ENCODE measurements around the gene KLHL30. TPM values are rescaled to one million over a fixed set of nuclear protein-coding genes. Genes with fewer than 3 reads are reported as not detected.
A peak's percentile ranks its signal among the peaks of the same experiment; 100 is the strongest.

KLHL30 gene, protein sequence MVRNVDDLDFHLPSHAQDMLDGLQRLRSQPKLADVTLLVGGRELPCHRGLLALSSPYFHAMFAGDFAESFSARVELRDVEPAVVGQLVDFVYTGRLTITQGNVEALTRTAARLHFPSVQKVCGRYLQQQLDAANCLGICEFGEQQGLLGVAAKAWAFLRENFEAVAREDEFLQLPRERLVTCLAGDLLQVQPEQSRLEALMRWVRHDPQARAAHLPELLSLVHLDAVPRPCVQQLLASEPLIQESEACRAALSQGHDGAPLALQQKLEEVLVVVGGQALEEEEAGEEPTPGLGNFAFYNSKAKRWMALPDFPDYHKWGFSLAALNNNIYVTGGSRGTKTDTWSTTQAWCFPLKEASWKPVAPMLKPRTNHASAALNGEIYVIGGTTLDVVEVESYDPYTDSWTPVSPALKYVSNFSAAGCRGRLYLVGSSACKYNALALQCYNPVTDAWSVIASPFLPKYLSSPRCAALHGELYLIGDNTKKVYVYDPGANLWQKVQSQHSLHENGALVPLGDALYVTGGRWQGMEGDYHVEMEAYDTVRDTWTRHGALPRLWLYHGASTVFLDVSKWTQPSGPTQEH
- 0.03 TPM in 1 of 2 replicates, not detected in the other for total RNA-seq (2014; rRNA removed; shearing (Covaris generic))
- polyA plus RNA-seq (2015; cell fraction: cytosol; rRNA removed) = 0.14 TPM in 1 of 2 replicates, not detected in the other
- polyA plus RNA-seq (2015; cell fraction: nucleus; rRNA removed) = not detected in 2 replicates

DNA sequence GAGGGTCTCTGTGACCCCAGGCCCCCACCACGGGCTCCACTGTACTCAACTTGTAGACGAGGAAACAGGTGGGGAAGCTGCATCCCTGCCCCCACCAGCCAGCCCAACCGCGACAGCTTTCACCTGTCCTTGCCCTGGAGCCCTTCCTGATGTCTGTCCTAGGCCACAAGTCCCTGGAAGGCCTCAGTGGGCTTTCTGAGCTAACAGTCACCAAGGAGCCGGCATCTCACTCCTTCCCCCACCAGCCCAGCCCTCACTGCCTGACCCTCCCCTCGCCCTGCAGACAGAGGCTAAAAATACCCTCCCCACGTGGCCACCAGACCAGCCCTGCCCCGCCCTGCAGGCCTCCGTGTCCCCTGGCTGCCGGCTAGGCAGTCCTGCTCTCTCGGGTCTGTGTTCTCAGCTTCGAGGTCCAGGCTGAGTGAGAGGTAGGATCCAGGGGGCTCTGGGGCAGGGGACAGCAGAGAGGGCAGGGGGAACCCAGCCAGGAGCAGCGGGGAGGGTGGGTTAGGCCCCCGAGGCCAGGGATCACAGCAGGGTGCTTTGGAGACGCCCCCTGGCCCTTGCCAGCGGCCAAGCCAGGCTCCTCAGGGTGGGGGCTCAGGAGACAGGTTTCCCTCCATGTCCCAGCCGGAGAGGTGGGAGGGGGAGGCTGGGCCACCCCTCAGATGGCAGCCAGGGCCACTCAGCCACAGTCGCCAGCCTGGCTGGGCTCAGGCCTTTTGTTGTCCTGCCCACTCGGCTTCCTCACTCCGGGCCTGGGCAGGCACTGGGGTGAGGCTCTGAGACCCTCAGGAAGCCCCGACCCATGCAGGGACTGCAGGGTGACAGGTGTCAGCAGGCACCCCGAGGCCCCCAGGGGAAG is at the start of gene KLHL30:
KLHL30 (plus strand) TSS at position 338 of the 865 bp plus-strand sequence. CDS start 2,087 bp downstream, outside the sequence.
- in situ Hi-C loops (cut with HindIII; ENCODE audit: low pct_unique_long_range_greater_than_20kb, low sequenced_read_pairs) = no loop called here
- DNase-seq (ENCODE audit: low read depth, low spot score) = no peak

DNA sequence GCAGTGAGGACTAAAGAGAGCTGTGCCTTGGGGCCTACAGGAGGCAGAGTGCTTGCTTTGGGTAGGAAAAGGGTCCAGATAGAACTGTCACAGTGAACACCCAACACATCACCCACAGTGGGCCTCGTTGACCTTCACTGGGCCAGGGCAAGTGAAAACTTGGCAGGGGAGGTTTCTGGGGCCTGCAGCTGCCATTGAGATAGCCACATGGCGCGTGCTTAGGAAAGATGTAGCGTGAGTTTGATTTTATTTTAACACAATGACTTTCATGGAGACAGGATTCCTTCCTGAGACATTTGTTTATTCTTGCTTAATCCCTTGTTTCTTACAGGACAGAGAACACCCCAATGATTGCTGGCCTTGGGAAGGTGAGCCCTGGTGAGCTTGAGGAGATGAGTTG is 47.6 kb upstream of the KLHL30 start:
- in situ Hi-C loops (cut with HindIII; ENCODE audit: low pct_unique_long_range_greater_than_20kb, low sequenced_read_pairs) = no loop called here
- no peak for DNase-seq (ENCODE audit: low read depth, low spot score)

DNA sequence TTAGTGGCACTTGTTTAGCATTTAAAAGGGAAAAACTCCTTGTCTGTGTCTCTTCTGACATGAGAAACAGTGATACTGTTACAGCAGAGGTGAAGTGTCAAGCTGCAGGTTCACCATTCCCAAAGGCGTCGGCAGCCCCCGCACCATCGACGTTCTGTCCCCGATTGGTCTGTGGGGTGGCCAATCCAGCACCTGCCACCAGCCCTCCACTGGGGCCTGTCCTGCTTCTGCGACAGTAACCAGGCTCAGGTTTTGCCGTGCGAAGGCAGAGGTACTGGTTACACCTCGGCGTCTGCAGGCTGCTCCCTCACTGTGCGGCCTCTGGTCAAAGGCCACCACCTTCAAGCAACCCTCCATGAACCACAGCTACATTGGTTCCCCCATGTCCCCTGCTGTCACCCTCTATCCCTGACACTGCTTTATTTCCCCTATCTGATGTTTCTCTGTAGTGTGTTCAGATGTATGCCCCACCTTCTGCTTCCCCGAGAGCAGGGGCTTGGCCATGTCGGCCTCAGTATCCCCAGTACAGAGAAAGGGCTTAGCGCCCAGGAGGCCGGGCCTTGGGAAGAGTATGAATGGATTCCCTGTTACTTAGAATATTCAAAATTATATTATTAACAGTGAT is 46.9 kb upstream of the KLHL30 start:
- no peak for DNase-seq (ENCODE audit: low read depth, low spot score)
- in situ Hi-C loops (cut with HindIII; ENCODE audit: low pct_unique_long_range_greater_than_20kb, low sequenced_read_pairs) = no loop called here

DNA sequence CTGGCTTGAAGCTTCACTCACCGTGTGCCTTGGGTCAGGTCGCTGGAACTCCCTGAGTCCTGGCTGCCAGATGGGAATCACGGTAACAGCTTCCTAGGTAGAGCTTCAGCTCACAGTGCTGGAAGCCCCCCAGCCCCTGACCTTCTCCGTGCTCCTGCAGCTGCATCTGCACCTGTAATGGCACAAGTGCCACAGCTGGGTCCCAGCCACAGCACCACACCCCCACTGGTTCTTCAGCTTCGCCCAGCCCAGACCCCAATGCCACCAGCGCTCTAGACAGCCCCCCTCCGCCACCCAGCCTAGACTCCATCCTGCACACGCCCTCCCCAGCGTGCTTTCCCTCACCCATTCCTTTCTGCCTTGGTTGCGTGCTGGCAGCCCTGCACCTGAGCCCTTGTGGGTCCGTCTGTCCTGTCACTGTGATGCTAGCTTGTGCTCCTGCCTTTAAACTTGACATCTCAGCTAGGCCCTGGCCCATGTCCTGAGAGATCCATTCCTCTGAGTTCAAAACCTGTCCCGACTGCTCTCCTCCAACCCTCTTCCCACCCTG is 45.9 kb upstream of the KLHL30 start:
- in situ Hi-C loops (cut with HindIII; ENCODE audit: low pct_unique_long_range_greater_than_20kb, low sequenced_read_pairs) = no loop called here
- DNase-seq (ENCODE audit: low read depth, low spot score) = no peak

DNA sequence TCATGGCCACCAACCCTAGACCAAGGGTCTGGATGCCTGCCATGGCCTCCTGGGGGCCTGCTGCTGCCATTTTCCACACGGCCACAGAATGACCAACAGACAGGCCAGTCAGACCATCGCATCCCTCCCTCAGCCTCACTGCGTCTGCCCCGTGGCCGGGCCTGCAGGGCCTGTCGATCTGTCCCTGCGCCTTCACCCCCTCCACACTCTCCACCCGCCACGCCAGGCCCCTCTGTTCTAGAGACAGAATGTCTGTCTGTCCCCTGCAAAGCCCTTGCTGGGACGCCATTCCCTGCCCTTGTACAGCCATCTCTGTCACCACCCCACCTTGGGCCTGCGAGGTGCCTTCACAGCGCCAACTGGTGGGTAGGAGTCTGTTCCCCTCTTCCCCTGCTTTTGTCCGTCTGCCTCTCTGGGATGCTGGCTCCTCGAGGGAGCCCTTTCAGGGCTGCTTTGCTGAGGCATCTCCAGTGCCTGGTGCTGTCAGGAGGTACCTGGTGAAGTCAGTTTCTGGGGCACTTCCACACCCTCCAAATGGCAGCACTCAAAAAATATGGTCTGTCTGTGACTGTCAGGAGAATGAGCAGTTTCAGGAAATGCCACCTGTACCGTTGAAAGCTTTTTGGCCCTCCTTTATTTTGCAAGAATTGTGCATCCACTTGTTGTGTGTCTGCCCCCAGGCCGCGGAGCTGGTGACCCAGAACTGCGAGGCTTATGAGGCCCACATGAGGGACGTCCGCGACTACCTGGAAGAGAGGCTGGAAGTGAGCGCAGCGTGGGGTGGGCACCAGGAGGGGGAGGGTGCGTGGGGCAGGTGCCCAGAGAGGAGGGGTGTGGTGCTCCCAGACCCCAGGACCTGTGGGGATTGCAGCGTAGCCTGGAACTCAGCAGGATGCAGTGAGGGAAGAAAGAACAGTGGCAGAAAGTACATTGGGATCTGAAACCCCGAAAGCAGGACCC is 45.0 kb upstream of the KLHL30 start:
- in situ Hi-C loops (cut with HindIII; ENCODE audit: low pct_unique_long_range_greater_than_20kb, low sequenced_read_pairs) = no loop called here
- no peak for DNase-seq (ENCODE audit: low read depth, low spot score)

DNA sequence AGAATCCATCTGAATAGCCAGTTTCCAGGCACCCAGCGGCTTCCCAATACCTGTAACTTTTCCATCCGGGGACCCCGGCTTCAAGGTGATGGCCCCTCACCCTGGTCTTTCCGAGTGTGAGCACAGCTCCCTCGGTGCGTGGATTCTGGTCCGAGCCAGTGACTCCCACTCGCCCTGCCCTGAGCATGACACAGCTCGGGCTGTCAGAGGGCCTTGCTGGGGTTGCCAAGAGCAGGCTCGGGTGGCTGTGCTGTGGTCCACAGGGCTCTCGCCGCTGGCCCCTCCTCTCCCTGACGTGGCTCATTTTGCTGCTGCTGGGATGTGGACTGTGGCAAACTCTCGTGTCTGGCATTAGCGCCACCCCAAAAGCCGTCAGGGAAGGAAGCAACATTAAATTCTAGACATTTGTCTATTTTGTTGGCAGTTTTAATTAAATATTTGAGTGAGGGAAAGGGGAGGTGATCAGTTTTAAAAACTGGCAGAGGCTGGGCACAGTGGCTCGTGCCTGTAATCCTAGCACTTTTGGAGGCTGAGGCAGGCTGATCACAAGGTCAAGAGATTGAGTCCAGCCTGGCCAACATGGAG is 43.9 kb upstream of the KLHL30 start:
- DNase-seq (ENCODE audit: low read depth, low spot score) = no peak
- in situ Hi-C loops (cut with HindIII; ENCODE audit: low pct_unique_long_range_greater_than_20kb, low sequenced_read_pairs) = no loop called here

DNA sequence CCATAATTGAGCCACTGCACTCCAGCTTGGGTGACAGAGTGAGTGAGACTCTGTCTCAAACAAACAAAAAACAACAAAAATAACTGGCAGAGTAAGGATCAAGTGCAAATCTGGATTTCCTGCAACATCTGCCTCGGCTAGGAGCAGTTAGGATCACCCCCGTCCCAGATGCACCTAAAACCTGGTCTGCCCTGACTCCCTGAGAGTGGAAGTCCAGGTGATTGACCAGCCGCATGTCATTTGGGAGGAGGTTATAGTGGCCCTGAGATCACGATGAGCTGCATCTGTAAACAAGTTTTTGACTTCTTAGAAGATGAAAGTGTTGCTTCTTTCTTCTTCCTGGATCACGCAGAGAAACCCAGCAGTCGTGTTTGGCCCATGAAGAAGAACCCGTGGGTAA is 43.3 kb upstream of the KLHL30 start:
- in situ Hi-C loops (cut with HindIII; ENCODE audit: low pct_unique_long_range_greater_than_20kb, low sequenced_read_pairs) = no loop called here
- no peak for DNase-seq (ENCODE audit: low read depth, low spot score)

DNA sequence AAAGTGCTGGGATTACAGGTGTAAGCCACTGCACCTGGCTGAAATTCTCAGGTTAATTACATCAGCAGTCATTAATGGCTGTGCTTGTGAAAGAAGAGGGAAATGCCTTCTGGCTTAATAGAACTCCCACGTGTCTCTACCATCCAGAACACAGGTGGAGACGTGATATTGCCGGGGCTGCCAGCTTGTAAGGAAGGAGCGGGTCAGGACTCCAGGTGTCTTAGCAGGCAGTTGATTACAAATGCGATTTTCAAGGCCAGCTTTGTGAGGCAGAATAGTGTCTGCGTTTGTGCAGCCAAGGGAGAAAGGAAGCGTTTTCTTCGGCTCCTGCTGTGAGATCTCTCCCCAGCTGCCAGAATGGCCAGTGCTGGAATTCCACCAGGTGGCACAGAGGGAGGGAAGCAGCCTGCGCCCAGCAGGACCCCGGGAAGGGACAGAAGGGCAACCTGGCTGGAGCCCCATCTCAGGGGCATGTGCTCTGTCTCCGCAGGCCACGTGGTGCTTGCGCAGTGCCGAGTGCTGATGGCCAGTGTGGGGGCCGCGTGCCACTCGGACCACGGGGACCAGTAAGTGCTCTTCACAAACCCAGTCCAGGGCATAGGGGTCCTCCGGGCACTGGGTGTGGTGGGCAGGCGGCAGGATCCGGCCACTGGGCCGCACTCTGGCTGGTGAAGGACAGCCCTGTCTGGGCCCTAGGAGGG is 42.0 kb upstream of the KLHL30 start:
- in situ Hi-C loops (cut with HindIII; ENCODE audit: low pct_unique_long_range_greater_than_20kb, low sequenced_read_pairs) = no loop called here
- DNase-seq (ENCODE audit: low read depth, low spot score) = no peak

DNA sequence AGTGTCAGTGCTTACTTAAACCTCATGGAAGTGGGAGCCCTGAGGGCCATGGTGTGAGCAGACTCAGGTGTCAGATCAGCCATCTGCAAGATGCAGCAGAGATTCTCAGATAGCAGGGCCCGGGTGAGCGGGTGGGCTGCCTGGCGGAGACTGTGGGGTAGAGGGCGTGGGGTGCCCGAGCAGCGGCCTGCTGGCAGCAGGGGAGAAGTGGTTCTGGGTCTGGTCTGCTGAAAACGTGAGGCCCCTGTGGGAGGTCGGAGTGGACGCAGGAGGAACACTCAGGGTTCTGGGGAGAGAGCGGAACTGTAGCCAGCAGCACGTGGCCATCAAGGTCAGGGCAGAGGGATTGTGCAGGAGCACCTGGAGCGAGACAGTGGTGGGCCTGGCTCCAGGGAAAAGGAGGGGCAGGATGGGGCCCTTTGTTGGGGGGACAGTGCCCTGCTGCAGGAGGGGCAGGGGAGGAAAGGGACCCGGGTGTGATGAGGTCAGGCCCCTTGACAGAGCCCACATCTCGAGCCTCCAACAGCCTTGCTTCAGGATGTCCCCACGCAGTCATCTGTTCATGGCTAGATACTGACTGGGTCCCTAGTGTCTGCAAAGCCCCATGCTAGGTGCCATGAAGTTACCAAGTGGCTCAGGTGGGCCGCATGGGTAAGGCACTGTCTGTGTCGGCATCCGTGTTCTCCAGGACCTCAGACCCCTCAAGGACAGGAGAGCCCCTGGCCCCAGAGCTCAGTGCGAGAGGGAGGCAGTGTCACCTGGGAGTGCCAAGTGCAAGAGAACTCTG is 41.1 kb upstream of the KLHL30 start:
- DNase-seq (ENCODE audit: low read depth, low spot score) = no peak
- in situ Hi-C loops (cut with HindIII; ENCODE audit: low pct_unique_long_range_greater_than_20kb, low sequenced_read_pairs) = no loop called here

DNA sequence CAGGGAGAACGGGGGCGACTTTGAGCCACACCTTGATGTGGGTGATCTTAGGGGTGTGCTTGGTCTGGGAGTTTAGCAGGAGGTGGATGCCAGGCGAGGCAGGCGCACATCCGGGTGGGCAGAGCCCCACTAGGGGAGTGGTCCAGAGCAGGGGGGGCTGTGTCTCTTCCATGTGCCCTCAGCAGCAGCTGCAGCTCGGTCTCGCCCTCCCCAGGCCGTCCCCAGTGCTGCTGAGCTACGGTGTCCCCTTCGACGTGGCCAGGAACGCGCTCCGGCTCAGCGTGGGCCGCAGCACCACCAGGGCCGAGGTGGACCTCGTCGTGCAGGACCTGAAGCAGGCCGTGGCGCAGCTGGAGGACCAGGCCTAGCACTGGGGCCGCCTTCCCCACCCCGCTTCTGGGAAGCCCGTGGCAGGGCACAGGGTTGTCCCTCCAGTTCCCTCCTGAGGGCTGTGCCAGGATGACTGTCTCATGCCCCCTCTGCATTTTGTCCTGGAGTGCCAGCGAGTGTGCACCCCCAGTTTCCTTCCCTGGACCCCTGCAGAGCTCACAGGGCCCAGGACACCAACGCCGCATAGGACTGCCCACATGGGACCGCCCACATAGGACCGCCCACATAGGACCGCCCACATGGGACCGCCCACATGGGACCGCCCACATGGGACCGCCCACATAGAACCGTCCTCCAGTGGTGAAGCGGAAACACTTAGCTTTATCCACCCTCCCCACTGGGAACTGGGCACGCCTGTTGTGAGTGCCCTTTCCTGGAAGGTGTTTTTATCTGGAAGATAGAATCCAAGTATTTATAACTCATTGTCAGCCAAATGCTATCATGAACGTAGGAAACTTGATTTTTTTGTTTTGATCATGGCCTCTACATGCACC is 40.2 kb upstream of the KLHL30 start:
- DNase-seq (ENCODE audit: low read depth, low spot score) = peak; percentile 77
- in situ Hi-C loops (cut with HindIII; ENCODE audit: low pct_unique_long_range_greater_than_20kb, low sequenced_read_pairs) = no loop called here

DNA sequence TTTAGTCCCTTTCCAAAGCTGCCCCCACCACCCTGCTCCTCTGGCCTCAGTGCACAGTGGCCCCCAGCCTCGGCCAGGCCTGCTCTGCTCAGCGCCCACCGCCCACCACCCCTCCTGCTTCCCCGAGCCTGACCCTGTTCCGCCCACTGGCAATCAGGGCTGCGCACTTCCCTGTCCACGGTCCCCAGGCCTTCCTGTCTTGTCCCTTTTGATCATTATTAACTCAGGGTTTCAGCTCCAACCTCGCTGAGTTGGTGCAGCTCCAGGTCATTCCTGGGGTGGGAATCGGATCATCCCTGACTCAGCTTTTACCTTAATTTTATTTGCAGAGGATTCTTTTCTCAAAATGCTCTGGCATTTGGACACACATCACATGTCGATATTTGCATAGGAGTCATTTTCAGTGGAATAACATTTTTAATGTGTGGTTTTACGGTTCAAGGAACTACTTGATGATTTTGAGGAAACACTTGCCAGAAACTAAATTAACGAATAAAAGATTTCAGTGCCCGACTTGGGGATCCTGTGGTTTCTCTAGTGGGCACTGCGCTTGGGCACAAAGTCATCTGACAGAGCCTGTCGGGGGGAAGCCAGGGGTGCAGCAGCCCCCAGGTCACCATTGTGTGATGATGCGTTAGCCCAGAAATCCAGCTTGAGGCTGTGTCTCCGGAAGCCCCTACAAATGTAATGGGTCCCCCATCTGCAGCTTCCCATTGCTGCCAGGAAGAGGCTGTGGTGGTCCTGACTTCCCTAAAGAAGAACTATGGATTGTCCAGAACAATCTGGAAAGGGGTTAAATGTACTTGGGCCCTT is 39.4 kb upstream of the KLHL30 start:
- in situ Hi-C loops (cut with HindIII; ENCODE audit: low pct_unique_long_range_greater_than_20kb, low sequenced_read_pairs) = no loop called here
- DNase-seq (ENCODE audit: low read depth, low spot score) = no peak

DNA sequence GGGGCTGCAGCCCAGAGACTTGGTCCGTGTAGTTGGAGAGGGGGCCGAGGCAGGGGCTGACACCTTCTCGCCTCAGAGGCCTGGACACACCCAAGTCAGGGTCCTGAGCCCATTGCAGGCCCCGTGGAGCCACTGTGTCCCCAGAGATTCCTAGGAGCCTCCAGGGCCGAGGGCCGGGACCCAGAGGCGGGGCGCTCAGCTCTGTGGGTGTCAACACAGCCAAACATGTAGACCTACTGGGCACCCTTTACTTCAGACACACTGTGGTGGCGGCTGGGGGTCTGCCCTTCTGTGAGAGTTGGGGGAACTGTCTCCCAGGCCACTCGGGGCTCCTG is 38.8 kb upstream of the KLHL30 start:
- DNase-seq (ENCODE audit: low read depth, low spot score) = no peak
- in situ Hi-C loops (cut with HindIII; ENCODE audit: low pct_unique_long_range_greater_than_20kb, low sequenced_read_pairs) = no loop called here

DNA sequence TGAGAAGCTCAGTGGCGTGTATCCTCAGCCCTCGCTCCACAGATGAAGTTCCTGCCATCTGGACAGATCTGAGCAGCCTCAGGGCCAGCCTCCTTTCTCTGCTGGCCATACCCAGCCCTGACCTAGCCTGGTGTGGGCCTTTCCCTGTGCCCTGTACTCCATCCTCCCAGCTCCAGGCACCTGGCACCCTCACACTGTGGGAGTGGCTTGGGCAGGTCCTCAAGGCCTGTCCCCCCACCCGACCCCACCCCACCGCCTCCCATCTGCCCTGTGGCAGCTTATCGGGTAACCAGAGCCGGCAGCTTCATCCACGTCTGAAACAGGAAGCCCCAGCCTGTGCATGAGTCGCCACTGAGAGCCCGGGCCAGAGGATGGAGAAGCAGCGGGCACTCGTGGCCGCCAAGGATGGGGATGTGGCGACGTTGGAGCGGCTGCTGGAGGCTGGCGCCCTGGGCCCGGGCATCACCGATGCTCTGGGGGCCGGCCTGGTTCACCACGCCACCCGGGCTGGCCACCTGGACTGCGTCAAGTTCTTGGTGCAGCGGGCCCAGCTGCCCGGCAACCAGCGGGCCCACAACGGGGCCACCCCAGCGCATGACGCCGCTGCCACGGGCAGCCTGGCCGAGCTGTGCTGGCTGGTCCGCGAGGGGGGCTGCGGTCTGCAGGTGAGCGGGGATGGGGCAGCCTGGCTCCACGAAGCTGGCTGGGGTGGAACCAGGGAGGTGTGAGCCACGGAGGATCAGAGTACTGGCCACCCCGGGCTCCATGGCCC is 38.2 kb upstream of the KLHL30 start, which contains the start of gene ESPNL:
ESPNL (plus strand) TSS at position 292 of the 772 bp plus-strand sequence; CDS start at position 372, 80 bp downstream.
- no peak for DNase-seq (ENCODE audit: low read depth, low spot score)
- in situ Hi-C loops (cut with HindIII; ENCODE audit: low pct_unique_long_range_greater_than_20kb, low sequenced_read_pairs) = no loop called here
